BE2C (cell line): ENCODE measurements around the gene NEK9.

Experiments used
- DNase-seq: peaks from one replicate; pipeline ENCODE4 v3.0.0-alpha.2; 2020
- H3K27me3 ChIP-seq: fragments of 250-450 bp; sonication (Bioruptor Pico); 2 replicates; pipeline ENCODE4 v1.5.1; 2020; ENCODE audit warnings: mild to moderate bottlenecking
- H3K36me3 ChIP-seq: fragments of 250-450 bp; sonication (Bioruptor Pico); 2 replicates; pipeline ENCODE4 v1.5.1; 2020; ENCODE audit warnings: mild to moderate bottlenecking
- H3K4me1 ChIP-seq: fragments of 250-450 bp; sonication (Bioruptor Pico); 2 replicates; pipeline ENCODE4 v1.5.1; 2020
- H3K4me3 ChIP-seq: 2 replicates; pipeline ENCODE4 v1.5.1; 2011; ENCODE audit warnings: low read depth, low read length
- H3K9me3 ChIP-seq: fragments of 250-450 bp; sonication (Bioruptor Pico); 2 replicates; pipeline ENCODE4 v1.5.1; 2020
- TF ChIP-seq, protein P1 (sequence below): IDR thresholded peaks from 2 replicates; pipeline ENCODE4 v1.5.1; 2012; ENCODE audit warnings: mild to moderate bottlenecking, low read depth, low read length

NEK9 gene

DNA sequence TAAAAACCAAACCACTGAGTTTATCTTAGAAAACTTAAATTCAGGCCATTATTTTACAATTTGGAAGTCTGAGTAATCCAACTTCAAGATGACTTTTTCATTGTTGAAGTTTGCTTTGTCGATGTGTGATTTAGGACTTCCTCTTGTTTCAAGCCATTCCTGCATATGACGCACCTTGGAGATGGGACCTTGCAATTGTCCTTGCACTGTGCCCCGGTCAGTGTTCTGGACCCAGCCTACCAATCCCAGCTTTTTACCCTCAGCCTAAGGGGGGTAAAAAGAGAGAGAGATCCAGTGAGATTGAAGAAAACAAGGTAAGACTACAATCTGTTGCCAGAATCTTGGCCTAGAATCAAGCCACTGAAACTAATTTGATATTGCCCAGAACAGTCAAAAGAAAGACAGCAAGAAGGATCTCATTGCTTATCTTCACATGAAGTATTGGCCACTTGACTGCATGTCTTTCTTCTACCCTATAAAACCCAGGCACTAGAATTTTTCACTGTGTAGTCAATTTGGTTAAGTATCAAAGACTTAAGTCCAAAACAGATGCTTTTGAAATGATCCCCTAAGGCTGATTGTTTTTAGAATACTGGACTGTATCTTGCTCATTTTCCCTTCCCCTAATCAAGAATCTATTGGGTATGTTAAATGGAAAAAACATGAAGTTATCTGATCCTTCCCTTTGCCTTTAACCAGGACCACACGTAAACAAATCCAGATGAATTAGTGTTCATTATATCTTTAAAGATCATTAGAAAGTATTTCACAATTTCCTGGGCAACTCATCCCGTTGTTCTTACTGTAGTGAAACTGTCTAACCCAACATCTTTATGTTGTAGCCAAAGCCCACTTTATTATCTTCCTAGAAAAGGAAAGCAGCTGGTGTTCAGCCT is 73.2 kb downstream of the NEK9 start:
- TF ChIP-seq, protein P1, sequence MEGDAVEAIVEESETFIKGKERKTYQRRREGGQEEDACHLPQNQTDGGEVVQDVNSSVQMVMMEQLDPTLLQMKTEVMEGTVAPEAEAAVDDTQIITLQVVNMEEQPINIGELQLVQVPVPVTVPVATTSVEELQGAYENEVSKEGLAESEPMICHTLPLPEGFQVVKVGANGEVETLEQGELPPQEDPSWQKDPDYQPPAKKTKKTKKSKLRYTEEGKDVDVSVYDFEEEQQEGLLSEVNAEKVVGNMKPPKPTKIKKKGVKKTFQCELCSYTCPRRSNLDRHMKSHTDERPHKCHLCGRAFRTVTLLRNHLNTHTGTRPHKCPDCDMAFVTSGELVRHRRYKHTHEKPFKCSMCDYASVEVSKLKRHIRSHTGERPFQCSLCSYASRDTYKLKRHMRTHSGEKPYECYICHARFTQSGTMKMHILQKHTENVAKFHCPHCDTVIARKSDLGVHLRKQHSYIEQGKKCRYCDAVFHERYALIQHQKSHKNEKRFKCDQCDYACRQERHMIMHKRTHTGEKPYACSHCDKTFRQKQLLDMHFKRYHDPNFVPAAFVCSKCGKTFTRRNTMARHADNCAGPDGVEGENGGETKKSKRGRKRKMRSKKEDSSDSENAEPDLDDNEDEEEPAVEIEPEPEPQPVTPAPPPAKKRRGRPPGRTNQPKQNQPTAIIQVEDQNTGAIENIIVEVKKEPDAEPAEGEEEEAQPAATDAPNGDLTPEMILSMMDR: no peak
- Histone ChIP-seq H3K36me3 (peaks cover 6% of the 10 kb centered on the region), H3K27me3 (no peaks in the 10 kb centered on the region), H3K4me3 (no peak overlapping the region), H3K9me3 (no peaks in the 10 kb centered on the region), H3K4me1 (peaks cover 9% of the 10 kb centered on the region)
- no peak for DNase-seq

DNA sequence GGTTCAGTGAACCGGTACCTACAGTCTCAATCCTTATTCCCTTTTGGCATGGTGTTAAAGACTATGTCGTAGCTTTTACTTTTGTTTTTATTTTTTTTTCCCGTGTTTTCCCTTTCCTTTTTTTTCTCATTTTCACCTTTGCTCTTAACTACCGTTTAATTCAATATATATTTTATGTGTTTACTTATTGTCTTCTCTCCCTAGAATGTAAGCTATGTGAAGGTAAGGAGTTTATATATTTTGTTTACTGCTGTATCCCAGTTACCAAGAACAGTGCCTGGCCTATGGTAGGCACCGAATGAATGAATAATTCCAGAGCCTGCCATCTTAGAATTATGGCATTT is 75.3 kb downstream of the NEK9 start:
- H3K9me3 ChIP-seq: no peaks in the 10 kb centered on the region
- H3K4me1 ChIP-seq: peaks cover 9% of the 10 kb centered on the region
- DNase-seq: no peak
- TF ChIP-seq, protein P1: no peak
- H3K4me3 ChIP-seq: peak overlapping the region; percentile 72
- no peaks in the 10 kb centered on the region for H3K27me3 ChIP-seq
- H3K36me3 ChIP-seq: peaks cover 6% of the 10 kb centered on the region

DNA sequence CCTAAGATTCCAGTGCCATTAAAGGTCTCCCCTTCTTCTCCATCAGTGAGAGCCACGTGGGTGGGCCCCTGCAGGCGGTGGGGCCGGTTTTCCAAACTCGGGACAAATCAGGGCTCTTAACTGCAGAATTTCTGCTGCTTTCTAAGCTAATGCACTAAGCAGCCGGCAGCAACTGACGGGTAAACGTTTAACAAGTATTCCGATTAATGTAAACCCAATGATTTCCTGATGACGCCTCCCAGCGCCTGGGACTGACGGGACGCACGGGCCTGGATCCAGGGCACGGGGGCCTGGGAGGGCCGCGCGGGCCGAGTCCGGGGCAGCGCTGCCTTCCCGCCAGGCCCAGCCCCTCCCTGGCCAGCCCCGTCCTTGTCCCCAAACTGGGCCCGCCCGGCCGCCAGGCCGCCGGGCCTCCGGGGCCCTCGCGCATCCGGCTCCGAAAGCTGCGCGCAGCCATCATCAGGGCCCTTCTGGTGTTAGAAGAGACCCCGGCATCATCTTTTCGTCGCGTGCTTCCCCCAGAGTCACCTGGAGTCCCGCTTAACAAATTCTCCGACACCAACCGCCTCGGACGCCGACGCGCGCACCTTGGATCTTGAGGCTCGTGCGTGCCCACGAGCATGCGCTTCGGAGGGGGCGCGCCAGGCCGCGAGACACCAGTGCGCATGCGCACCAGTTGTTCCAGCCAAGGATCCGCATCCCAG is 75.8 kb downstream of the NEK9 start, which contains the start of gene MLH3:
MLH3 (minus strand) TSS at position 616 of the 704 bp plus-strand sequence. CDS start 1,812 bp downstream, outside the sequence.
- no peaks in the 10 kb centered on the region for H3K9me3 ChIP-seq
- peaks cover 6% of the 10 kb centered on the region for H3K36me3 ChIP-seq
- DNase-seq: peak; percentile 86
- H3K4me1 ChIP-seq: peaks cover 9% of the 10 kb centered on the region
- TF ChIP-seq, protein P1: no peak
- no peaks in the 10 kb centered on the region for H3K27me3 ChIP-seq
- H3K4me3 ChIP-seq: peak within 1 kb of the TSS; percentile 72

DNA sequence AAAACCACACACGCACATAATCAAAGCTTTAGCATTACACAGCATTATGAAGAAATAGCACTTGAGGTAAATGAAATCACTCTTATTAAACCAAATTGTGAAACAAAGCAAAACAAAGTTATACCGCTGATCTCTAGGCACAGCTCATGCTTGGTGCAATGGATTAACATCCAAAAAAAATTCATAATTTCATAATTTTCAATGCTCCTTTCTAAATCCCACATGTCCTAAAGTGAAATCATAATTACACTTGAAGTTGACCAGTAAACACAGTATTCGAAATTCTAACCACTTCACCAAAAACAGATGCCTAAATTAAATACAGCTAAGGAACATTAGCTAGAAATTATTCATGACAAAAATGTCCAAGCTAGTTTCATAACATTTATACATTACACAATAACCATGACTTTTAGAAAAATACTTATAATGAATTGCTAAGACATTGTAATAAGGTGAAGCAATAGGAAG is 77.1 kb downstream of the NEK9 start:
- H3K4me1 ChIP-seq: peaks cover 9% of the 10 kb centered on the region
- H3K4me3 ChIP-seq: no peak overlapping the region
- DNase-seq: no peak
- TF ChIP-seq, protein P1: no peak
- no peaks in the 10 kb centered on the region for H3K27me3 ChIP-seq
- H3K36me3 ChIP-seq: peaks cover 4% of the 10 kb centered on the region; the same call in 1 of the 2 replicates
- no peaks in the 10 kb centered on the region for H3K9me3 ChIP-seq

DNA sequence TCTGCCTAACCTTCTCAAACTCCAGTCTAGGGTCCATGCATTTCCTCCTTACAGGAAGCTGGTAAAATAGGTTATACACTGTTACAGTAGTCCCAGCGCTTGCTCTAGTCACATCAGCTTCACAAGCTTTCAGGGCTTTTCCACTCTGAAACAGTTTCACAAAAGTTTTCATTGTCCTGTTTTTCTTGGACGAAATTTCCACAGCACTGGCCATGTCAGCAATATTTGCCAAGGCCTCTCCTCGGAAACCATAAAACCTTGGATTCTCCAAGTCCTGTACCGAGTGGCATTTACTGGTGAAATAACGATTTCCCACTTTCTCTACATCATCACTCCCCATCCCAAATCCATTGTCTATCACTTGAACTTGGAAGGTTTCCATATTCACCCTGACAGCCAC is 77.7 kb downstream of the NEK9 start:
- Histone ChIP-seq H3K36me3 (peaks cover 9% of the 10 kb centered on the region; the same call in 1 of the 2 replicates), H3K27me3 (no peaks in the 10 kb centered on the region), H3K4me1 (peaks cover 8% of the 10 kb centered on the region), H3K4me3 (no peak overlapping the region), H3K9me3 (no peaks in the 10 kb centered on the region)
- DNase-seq: no peak
- TF ChIP-seq, protein P1: no peak

DNA sequence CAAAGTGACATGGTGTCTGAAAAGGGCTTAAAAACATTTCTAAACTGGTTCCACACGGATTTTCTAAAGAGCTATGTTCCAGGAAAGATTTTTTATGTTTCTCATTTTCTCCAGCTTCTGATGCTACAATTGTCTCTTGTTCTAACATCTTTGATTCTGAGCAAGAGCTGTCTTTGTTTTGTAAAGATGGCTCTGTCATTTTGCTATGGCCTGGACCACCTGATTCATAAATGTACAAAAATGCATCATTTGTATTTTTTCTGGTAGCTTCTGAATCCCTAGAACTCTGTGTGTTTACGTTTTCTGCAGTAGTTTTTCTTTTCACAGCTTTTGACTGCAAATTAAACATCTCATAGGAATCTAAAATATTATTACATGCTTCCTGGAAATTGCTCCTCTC is 78.7 kb downstream of the NEK9 start:
- Histone ChIP-seq H3K27me3 (no peaks in the 10 kb centered on the region), H3K4me1 (no peaks in the 10 kb centered on the region; the same call in 1 of the 2 replicates), H3K4me3 (no peak overlapping the region), H3K9me3 (no peaks in the 10 kb centered on the region), H3K36me3 (peaks cover 10% of the 10 kb centered on the region)
- TF ChIP-seq, protein P1: no peak
- DNase-seq: no peak
